G401 (cell line): ENCODE data around the gene GCGR. TPM values are rescaled to one million over a fixed set of nuclear protein-coding genes. Genes with fewer than 3 reads are reported as not detected.
"Not testable (repeated sequence)": the region's sequence is repeated elsewhere in the genome, so short reads cannot be mapped to it uniquely, and the experiment has no call there.

Source experiments
- DNase-seq: peaks from one replicate; pipeline ENCODE4 v3.0.0-alpha.2; 2015; ENCODE audit warnings: low spot score
- in situ Hi-C: cut with HindIII; loops from 2 replicates; pipeline ENCODE4 v1.10.0; 2016; ENCODE audit warnings: low sequenced_read_pairs, mixed read lengths
- total RNA-seq: library from RNA; depleted of rRNA; stranded (reverse); fragments of >200 nt; shearing (Covaris generic); gene quantifications from 2 replicates; pipeline ENCODE4 v1.2.3, GENCODE V29; 2014

The GCGR gene
- total RNA-seq, 1 experiment from 2014 or later = 0.61 TPM

DNA sequence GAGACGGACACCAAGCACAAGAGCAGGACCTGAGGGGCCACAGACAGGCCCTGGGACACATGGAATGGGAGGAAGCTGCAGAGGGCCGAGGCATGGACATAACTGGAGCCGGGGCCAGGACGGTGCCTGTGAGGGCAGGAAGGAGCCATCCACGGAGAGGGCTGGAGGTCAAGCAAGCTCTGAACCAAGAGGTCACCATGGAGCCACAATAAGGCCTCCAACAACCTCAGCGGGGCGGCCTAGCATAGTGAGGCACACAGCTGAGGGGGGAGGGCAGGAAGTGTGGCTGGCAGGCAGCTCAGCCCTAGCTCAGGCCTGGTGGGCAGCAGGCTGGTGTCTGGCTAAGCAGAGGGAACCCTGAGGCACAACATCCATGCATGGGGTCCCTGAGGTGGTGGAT is 24.7 kb downstream of the GCGR start:
- in situ Hi-C loops = no loop called here

DNA sequence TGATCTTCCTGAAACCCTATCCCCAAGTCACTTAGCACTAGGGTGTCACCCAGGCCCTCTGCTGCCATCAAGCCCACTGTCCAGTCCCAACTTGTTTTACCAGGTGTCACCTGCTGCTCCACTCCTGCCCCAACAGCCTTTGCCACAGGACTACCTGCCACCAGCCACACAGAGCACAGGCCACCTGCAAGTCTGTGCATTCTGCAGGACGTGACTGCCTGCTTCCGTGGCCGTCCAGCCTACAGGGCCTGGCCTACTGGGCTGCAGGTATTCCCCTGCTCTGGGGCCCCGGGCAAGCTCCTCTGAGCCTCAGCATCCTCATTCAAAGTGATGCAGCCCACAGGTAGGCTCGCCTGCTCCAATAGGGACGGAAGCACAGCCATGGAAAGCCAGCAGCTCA is 25.9 kb downstream of the GCGR start:
- DNase-seq = no peak
- in situ Hi-C loops = no loop called here

More for the DNA sequence above, 24.7 kb downstream of the GCGR start:
- DNase-seq = no peak

DNA sequence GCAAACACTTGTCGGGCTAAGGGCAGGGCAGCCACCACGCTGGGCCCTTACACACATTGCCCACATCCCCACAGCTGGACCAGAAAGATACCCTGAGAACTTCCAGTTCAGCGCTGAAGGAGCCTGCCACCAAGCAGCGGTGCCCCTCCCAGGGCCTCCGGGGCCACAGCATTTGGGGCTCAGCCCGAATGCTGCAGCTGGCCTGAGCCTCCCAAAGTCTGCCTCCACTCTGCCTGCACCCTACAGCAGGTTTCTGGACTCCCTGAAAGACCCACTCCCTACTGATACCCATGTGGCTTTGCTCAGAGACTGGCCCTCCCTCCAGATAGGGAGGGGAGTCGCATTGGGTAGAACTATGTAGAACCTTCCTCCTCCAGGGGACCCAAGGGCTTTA is 27.6 kb downstream of the GCGR start:
- in situ Hi-C loops = no loop called here
- DNase-seq = no peak

DNA sequence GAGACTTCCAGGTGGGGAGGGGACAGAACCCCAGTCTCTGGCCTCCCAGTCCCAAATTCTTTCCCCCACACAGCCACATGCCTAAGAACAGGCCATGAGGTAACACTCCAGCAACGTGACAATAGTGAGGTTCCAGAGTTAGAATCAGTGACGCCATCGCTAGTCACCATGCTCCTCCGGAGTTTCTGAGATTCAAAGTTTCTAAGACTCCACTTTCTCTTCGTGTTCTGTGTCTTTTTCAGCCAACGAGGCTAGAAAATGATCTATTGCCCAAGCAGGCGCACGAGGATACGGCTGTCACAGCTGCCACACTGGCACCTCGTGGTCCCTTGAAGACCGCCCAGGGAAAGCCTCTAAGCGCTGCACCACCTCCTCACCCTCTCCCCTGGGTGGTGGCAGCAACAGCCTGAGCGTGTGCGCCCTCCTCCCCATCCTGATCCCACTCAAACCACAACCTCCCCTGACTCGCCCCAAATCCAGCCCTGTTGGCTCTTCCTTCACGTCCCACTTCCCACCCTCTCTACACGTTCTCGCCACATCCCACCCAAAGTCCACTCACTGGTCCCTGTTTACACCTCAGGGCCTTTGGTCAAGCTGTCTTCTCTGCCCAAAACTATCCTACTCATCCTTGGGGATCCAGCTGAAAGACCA is 28.1 kb downstream of the GCGR start:
- in situ Hi-C loops = no loop called here
- no peak for DNase-seq

DNA sequence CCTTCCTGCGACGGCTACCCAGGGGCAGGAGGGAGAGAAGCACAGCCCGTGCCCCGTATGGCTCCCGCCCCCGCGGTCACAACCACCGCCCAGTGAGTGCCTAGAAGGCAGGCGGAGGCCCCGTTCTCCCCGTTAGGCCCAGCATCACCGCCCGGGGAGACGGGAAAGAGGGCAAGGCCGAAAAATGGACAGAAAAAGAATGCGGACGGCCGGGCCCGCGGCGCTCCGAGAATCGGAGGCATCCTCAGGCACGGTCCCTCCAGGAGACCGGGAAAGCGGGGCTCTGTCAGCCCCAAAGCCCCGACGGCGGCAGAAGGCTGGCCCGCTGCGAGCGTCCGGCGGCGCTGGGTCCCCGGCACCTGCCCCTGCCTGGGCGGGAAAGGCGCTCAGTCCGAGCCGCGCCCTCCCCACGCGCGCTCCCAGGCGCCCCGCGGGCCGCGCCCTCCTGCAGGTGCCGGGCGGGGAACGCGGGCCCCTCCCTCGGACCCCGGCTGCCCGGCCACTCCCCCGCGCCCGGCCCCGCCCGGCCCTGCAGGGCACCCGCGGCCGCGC is 28.7 kb downstream of the GCGR start:
- in situ Hi-C loops = no loop called here
- no peak for DNase-seq

DNA sequence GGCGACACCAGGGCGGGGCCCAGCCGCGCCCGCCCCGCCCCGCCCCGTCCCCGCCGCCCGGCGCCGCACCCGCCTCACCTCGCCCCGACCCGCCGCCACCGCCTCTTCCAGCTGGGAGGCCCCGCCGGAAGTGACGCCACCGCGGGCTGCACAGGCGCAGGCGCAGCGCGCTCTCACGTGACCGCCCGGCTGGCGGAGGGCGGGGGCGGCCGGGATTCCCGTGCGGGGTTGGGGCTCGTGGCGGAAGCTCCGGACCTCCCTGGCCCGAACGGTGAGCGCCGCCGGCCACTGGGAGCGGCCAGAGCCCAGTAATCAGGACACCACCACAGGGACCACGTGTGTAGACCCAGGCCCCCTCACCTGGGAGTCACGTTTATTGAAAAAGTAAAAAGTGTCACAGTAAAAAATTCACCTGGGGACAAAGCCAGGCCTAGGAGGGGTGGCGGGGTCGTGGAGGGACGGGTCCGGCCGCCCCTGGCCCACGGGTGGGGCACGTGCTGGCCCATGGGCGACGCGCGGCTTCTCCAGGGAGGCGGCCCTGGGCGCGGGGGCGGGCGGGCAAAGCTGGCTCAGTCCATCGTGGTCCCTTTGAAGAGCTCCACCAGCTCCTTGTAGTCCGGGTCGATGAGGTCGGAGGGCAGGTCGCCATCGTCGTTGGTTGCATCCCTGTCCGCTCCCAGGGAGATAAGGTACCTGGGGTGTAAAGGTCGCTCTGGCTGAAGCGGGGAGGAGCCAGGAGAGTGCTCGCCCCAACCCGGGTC is 29.4 kb downstream of the GCGR start, which contains the start of gene MCRIP1:
MCRIP1 (minus strand) TSS at position 132 of the 761 bp plus-strand sequence. CDS start 8,785 bp downstream, outside the sequence.
- DNase-seq = peak; percentile 85
- in situ Hi-C loops = no loop called here

DNA sequence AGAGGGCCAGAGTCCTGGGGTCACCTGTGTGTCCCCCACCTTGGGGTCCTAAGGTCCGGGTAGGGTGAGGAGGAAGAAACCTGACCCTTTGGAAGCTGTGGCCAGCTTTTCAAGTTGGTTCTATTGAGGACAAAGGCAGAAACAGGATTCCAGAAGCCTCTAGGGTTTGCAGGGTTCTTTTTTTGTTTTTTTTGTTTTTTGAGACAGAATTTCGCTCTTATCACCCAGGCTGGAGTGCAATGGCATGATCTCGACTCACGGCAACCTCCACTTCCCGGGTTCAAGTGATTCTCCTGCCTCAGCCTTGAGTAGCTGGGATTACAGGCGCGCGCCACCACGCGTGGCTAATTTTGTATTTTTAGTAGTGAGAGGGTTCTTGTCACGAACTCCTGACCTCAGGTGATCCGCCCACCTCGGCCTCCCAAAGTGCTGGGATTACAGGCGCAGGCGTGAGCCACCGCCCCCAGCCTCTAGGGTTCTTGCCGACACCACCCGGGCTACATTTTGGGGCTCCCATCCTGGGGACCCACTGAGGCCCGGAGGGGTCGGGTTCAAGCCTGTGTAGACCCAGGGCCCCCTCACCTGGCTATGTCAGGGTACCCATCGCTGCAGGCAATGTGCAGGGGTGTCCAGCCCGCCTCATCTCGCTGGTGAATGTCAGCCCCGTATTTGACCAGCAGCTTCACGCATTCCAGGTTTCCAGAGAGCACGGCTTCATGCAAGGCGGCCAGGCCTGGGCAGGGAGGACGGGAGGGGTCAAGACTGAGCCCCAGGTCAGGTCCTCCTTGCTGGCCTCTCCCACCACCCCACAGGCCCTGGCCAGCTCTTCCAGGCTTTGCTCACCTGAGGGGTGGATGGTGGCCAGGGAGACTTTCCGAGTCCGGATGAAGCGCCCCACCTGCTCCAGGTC is 30.2 kb downstream of the GCGR start:
- DNase-seq = no peak
- in situ Hi-C loops = no loop called here

DNA sequence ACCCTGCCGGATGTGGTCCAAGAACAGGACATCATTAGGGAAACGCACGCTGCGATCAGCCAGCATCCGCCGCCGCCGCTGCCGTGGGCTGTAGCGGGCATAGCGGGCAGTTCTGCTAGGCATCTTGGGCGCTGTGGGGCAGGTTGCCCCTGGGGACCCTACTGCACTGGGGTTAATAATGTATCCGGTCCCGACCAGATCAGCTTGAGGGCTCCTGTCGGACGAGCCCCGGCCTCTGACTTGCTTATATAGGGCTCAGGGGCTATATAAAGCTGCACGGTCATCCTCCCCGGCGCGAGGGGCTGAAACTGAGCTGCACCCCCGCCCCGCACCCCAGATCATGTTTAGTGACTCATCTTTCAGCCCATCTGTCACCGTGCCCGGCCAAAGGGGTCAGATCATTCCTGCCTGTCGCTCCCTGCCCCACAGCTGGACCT is 30.9 kb downstream of the GCGR start, which contains the start of gene PPP1R27:
PPP1R27 (minus strand) TSS at position 220 of the 437 bp plus-strand sequence; CDS start at position 123, 97 bp downstream.
- in situ Hi-C loops = no loop called here

DNA sequence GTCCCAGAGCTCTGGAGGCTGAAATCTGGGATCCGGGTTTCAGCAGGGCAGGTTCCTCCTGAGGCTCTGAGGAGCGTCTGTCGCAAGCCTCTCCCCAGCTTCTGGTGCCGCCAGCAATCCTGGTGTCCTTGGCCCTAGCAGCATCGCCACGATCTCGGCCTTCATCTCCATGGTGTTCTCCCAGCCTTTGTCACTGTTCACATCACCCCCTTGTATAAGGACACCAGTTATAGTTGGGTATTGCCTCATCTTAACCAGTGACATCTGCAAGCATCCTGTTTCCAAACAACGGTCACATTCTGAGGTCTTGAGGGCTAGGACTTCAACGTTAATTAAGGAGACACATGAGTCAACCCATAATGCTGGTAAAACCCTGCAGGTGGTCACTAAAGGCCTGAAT is 33.7 kb downstream of the GCGR start:
- in situ Hi-C loops = no loop called here
- no peak for DNase-seq

More for the DNA sequence above, 30.9 kb downstream of the GCGR start, which contains the start of gene PPP1R27:
- DNase-seq = no peak

DNA sequence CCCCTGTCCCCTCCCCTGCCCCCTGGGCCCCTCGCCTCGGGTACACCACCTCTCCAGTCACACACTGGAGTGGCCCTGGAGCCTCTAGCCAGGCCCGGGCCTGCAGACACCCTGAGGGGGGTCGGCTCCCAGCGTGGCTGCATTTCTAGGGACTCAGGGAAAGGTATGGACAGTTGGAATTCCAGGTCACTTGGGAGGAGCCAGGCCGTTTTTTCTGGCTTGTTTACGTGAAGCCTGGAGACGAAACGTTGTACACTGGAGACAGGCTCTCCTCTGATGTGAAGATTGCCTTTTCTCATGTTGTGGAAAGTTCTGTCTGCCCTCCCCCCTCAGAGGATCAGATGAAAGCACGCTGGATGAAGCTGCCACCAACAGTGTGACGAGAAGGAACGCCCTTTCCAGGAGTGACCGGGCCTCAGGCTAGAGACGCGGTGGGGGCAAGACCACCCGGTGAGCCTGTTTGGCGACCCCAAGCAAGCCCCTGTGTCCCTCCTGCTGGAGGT is 34.9 kb downstream of the GCGR start:
- no peak for DNase-seq

DNA sequence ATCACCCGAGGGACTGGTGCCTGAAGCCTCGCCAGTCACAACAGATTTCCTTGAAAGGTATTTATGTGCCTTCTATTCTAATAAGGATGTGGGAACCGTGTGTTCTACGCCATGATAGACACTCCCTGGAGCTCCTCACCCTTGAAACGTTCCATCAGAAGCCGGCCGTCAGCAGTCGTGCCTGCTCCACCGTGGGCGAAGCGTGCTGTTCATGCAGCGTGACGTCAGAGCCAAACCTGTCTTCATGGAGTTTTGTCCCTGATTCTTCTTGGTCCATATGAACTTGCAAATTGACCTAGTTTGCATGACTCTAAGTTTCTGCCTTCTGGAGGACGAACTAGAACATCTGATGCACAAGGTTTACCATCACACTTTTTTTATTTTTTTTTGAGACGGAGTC is 35.4 kb downstream of the GCGR start:
- in situ Hi-C loops = no loop called here
- DNase-seq = no peak

More for the DNA sequence above, 34.9 kb downstream of the GCGR start:
- in situ Hi-C loops = no loop called here

DNA sequence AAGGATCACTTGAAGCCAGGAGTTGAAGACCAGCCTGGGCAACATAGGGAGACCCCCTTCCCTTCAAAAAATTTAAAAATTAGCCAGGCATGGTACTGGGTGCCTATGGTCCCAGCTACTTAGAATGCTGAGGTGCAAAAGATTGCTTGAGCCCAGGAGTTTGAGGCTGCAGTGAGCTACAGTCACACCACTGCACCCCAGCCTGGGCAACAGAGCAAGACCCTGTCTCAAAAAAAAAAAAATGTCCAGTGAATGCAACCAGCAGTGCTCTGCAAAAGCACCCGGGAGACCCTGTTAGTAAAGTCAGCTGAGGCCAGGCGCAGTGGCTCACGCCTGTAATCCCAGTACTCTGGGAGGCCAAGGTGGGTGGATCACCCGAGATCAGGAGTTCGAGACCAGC is 36.1 kb downstream of the GCGR start:
- in situ Hi-C loops, DNase-seq: not testable (repeated sequence)

DNA sequence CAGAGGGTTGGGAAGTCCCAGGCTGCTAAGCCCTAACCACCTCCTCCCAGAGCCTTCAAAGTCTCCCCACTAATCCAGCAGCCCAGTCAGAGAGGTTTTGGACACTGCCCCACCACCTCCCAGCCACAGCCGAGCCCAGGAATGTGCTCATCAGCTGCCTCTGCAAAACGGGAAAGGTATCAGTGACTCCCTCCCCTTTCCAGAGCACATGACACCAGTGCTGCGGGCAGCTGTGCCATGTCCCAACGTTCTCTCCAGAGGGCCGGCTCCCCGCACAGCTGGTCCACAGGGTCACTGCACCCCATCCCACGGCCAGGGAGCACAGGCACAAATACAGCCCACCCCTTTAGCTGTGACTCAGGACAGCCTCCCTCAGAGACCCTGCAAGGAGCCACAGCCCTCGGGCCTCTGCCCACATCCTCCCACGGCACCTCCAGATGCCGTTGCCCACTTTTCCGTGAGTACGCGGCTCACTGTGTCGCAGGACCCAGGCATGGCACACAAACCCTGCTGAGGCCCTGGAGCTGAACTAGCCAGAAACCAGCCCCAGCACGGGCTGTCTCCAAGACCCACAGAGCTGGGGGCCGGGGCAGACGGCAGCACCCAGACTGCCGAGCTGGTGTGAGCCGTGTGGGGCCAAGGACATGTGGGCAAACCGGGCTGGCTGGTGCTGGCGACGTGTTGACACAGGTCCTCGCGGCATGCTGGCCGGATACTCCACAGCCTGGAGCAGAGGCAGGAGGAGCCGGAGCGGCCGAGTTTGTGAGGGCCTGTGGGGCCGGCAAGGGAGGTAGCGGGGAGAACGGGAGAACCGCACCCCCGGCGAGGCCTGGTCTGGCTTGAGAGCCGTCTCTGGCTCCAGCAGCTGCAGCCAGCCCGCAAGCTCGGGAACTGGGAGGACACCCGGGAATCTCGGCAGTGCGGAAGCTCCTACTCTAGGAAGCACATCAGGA is 37.2 kb downstream of the GCGR start:
- DNase-seq = no peak

DNA sequence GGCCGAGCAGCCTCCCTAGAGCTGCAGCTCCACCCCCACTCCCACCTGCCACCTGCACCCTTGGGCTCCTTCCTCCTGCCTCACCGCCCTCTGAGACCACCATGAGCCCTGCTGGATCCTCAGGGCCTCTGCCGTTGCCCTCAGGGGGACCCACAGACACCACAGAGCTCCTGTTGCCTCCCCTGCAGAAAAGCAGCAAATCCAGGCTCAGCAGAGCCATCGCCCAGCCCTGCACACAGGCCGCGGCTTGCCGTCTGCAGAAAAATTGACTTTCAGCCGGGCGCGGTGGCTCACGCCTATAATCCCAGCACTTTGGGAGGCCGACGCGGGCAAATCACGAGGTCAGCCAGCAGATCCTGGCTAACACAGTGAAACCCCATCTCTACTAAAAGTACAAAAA is 37.9 kb downstream of the GCGR start:
- no peak for DNase-seq
- in situ Hi-C loops = no loop called here

More for the DNA sequence above, 37.2 kb downstream of the GCGR start:
- in situ Hi-C loops = no loop called here

DNA sequence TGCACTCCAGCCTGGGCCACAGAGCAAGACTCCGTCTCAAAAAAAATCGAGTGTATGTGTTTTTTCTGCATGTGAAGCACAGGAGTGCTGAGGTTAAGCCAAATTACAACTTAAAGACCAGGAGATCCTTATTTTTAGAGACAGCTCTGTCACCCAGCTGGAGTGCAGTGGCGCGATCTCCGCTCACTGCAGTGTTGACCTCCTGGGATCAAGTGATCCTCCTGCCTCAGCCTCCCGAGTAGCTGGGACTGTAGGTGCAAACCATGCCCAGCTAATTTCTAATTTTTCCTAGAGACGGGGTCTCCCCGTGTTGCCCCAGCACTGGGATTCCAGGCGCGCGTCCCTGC is 38.4 kb downstream of the GCGR start:
- in situ Hi-C loops = no loop called here
- no peak for DNase-seq

DNA sequence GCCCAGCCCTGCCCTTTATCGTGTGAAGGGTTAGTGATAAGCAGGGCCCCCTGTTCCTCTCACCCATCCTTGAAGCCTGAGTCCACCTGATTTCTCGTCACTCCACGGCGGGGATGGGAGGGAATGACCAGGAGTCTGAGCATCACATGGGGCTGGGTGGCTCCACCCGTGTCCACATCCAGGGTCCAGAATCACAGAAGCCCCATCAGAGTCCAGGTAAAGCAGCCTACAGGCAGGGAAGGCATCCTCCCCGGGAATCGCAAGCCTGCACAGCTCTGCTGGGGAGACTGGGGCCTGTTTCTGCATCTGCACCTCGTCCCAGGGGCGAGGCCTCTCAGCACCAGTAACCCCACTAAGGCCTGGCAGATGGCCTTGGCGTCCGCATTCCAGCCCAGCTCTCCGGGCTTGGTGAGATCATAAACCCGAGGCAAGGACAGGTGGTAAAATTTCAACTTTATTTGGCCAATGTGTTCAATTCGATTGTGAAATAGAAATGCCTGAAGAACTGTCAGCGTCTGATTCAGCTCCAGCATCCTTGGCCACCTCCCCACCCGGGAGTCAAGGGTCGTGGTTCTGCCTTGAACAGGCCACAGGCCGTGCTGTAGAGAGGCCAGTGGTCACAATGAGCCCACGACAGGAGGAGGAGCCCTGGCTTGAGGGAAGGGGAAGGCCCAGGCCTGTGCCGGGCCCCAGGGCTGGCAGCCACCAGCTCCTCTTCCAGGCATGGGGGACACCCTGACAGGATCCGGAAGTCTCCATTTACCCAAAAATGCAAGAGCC is 39.0 kb downstream of the GCGR start:
- in situ Hi-C loops = no loop called here
- no peak for DNase-seq

DNA sequence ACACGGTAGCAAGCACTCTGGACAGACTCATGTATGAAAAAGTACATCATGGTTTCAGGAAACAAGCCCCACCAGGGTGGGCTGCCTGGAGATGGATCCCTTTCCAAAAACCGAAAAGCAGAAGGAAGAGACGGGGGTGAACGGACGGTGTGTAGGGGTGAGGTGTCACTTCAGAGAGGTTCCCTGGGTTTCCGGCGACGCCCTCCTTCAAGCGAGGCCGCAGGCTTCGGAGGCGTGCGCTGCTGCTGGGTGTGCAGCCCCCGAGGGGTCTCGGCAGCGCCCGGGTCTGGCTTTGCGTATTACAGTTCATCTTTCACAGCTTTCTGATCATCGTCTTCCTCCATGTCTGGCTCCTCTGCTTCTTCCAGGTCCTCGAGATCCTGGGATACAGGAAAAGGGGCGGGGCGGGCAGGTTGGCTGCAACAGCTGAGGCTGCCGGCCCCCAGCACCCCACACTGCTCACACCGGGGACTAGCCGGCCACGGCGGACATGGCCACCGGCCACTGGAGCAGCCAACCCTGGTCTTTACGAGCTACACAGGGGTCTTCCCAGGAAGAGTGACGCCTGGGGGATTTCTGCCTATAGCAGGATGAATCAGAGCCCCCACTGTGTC is 39.9 kb downstream of the GCGR start:
- in situ Hi-C loops = no loop called here

More for the DNA sequence above, 39.9 kb downstream of the GCGR start:
- DNase-seq = no peak
